CD1c-positive myeloid dendritic cell (primary cell): Measurements from ENCODE around the gene IL22.

Experiments
- DNase-seq: peaks from one replicate; pipeline ENCODE4 v3.0.0-alpha.2; 2016; ENCODE audit errors: extremely low spot score

The IL22 gene

DNA sequence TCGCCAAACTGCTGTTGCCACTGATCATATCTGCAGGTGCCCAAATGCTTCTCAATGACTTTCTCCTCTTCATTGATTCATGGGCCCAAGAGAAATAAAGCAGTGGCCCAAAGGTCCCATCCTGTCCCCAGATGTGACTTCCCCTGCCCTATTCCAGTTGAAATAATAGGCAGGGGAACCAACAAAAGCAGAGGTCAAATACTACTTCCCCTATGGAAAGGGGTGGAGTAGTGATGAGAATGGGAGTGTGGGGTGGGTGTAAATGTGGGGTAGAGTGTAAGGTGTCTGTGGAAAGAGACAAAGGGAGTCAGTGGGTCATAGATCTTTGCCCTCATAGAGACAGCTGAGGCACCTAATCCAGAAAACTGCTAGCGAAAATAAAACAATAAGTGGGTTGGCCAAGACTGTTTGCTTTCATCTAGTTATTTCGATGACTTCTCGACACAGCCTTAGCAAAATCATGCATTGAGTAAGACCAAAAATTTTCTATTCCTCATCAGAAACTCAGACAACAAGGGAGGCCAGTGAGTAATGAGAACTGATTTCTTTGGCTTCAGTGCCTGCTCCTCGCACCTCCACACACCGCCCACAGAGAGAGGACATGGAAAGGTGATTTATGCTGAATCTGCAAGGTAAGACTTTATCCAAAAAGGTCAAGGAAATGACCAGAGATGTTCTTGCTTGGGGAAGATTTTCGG, 10.9 kb upstream of the IL22 start:
- no peak for DNase-seq

DNA sequence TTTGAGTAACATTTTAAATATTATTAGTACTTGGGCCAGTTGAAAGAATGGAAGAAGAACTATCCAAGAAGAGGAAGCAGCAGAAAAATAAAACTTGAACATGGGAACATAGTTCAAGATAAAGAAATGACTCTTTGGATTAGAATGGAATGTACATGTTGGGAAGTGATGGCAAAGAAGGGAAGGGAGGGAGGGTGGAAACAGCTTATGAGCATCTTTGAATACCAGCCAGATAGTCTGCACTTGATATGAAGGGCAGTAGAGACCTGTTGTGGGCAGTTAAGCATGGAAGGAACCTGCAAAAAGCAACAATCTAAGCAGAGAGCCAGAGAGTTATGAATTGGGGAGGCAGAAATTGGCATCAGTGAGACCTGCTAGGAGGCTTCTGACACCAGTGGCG, 10.0 kb upstream of the IL22 start:
- DNase-seq = no peak

DNA sequence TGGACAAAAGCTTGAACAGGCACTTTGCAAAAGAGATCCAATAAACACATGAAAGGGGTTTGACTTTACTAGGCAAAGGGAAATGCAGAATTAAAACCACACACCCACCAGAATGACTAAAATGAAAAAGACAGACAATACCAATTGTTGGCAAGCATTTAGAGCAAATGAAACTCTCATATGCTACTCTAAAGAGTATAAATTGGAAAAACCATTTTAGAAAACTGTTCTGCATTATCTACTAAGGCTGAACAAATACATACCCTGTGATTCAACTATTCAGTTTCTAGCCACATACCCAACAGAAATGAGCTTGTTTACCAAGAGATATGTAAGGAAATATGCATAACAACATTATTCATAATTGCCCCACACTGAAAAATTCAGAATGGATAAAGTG, 8.5 kb upstream of the IL22 start:
- DNase-seq = no peak

DNA sequence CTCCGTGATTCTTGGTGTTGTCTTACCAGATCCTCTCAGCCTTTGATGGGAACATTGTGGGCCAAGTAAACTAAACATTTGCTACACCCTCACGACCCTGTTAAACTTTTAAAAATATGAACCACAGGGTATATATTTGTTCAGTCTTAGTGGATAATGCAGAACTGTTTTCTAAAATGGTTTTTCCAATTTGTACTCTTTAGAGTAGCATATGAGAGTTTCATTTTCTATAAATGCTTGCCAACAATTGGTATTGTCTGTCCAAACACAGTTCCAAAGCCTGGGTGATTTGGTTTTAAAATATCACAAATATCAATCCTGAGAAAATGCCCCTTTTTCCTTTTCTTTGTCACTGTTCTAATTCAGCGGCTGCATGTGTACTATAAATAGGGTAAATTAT, 6.7 kb upstream of the IL22 start:
- DNase-seq = no peak

DNA sequence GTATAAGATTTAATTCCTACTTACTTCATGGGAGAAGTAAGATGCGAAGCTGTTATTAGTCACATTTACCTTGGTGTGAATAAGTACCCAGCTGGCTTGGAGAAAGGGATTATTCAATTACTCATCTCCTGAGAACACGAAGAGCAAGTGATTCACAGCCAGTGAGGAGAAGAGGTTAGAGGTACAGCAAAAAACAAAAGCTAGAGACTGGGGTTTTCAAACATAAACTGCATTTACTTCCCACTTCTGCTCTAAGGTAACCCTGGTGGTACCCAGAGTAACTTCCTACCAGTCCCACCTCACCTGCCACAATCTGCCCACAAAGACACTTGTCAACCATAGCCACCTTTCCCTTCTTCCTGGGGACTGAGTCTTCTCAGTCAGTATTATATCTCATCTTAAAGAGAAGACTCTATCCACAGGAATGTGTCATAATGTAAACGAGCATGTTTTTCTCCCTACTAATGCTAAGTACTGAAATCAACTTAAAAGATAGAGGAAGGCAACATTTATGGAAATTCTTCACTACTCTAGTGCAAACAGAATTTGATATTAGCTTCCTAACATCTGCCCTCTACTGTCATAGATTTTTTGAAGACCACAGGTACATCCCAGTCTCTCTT, 6.0 kb upstream of the IL22 start:
- DNase-seq = no peak

DNA sequence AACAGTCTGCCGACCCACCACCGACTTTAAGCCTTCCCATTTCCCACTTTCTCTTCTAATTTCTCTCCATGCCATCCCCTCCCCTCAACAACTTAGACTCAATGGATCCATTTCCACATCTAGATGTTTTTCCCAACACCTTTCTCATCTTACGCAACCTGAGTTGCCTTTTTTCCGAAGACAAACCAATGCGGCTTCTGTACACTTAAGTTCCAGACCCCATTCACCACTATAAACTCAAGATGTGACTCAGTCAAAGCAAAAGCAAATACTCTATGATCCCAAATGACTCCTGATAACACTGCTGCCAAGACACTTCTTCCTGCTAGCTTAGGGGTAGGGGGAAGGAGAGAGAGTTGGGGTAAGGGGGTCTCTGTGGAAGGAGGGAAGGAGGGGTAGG, 1.3 kb downstream of the IL22 start:
- no peak for DNase-seq

DNA sequence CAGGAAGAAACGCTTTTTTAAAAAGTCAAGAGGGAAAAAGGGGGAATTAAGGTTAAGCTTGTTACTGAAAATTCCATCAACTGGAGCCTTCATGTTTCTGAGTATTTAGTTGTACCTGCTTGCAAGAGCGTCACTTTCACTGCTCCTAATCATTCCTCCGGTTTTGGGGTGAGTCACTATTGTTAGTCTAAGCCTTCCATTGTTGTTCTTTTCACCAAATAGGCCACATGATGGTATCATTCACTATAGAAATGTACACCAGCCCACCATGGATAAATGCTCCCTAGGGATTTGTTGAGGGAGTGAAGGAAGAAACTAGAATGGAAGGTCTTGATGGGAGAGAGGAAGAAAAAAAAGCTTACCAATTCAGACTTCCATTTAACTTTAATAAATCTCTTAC, 3.0 kb downstream of the IL22 start:
- DNase-seq = no peak

DNA sequence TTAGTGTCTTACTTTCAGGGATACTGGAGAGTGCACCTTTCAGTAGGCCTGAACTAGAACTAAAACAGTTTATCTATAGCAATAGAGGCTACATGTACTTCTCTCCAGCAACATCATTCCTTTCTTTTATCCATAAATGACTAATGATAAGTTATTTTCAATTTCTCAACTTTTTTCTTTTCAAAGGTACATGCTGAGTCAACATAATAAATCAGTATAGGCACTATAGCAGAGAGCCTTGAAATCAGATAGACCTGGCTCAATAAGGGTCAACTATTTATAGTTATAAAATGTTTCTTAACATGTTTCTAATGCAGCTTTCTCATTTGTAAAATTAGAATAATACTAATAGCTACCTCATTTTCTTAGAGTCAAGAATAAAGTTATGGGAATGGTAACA, 5.6 kb downstream of the IL22 start:
- DNase-seq = no peak

DNA sequence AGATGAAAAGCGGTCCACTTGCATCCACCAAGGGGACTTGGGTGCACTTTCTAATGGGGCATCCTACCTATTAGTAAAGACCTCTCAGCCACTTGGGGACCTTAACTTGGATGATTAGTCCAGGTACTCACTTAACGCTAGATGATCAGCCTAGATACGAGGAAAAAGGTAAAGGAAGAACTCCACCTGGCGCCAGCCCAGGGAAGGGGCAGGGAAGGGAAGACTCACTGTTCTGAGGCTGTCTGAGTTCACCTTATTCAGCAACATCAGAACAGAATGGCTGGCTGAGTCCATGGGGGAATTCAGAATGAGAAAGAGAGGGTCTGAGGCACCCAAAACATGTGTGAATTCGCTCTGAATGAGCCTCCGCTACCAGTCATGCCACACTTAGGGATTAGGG, 7.1 kb downstream of the IL22 start:
- no peak for DNase-seq

DNA sequence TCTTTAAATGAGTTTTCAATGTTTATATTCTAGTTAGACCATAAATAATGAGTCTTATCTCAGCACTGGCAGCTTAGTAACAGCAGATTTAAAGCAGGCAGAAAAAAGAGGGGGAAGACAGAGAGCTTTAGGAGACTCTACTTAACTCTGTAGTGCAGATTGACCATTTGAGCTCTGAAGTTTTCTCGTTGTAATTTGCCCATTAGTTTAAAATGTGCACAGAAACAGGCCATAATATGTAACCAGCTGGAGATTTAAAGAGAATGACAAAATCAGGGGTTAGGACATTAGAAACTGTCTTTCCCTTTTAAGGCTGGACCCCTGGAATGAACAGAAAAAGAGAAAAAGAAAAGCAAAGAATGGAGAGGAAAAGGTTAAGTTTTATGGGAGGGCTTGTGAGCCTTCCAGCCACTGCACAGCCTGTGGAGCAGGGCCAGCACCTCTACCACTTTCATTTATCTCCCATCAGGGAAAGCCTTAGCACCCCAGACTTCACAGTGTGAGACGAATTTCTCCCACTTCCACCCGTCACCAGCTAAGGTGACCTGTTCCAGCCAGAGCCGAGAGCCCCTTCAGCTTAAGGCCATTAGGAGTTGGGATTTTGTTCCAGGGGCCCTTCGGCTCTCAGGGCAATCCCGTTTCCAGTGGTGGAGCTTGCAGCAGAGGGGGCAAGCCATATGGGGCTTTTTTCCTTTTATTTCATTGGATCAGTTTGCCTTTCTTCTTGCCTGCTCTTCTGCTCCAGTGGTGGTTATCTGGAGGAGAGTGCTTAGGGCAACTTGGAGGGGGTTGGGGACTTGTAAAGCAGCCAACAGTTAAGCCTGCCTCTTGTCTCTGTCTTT, 8.0 kb downstream of the IL22 start:
- DNase-seq = no peak

DNA sequence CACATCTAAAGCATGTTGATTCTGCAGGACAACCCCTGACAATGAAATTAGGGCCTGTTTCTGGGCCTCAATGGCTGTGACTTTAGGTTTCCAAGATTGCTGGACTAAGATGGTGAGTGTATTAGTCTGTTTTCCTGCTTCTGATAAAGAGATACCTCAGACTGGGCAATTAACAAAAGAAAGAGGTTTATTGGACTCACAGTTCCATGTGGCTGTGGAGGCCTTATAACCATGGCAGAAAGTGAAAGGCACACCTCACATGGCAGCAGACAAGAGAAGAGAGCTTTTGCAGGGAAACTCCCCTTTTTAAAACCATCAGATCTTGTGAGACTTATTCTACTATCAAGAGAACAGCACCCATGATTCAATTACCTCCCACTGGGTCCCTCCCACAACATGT, 10.6 kb downstream of the IL22 start:
- DNase-seq = no peak

DNA sequence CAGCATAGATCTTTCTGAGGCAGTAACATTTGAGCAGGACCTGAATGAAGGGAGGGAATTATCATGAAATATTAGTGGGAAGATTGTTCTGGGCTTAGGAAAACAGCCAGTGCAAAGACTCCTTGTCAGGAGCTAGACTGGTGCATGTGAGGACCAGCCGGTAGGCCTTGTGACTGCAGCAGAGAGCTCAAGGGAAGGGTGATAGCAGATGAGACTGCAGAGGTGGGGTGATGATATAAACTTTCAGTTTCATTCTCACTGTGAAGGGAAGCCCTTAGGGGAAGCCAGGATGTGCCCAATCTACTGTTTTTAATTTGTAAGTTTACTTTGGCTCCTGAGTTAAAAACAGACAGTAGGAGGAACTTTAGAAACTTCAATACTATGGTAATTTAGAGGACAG, 12.4 kb downstream of the IL22 start:
- DNase-seq = peak; percentile 58

DNA sequence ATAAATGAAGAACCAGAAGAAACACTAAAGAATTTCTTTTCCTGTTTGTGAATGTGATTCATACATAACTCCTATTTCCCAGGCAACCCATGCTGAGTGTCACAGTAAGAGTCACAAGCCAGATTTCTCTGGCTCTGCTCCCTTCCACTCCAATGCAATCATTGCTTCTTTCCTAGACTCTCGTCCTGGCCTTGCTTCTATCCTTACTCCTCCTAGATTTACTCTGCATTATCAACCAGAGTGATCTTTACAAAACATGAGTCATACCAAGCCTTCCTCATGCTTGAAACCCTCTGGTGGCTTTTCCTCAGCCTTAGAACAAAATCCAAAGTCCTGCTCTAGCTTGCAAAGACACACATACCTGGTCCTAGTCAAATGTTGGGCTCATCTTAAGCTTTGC, 13.3 kb downstream of the IL22 start:
- DNase-seq = no peak

DNA sequence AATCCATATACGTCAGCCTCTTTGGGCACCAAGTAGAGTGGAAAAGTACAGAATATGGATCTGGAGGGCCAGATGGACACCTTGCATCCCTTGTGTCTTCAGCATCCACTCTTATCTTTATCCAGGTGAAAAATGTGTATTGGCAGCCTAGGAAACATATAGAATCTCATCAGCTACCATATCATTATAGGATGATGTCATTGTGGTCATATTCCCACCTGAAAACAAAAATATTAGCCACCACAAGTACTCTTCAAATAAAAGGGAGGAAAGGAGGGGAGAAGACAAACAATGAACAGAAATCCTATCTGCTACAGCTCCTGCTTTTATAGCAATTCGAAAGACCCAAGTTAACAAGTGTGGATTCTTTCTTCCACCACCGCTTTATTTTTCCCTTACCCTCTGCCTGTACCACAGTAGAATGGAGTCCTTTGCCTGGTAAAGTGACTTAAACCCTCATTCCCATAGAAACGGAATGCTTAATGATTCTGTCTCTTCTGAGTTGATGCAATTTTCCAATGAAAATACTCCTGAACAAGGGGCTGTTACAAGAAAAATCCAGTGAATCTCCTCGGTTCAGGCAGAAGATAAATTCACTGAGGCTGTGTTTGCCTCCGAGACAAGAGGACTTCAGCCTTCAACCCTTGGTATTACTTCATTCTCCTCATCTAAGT, 14.0 kb downstream of the IL22 start:
- DNase-seq = no peak

DNA sequence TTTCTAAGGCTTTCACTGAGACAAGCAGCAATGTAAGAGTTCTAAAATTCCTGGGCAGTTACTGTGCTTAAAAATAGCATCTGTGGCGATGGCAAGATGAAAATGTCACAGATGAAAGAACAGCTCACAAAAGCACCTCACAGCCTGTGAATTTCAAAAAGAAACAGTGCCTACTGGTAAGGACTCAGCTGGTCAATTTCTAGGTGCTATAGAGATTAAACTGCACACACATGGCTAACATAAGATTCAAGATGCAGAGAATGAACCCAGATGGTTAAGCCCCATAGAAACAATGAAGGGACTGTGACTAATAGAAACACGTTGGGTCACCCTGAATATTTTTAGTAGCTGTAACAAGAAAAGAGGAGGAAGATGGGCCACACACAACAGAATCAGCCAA, 15.8 kb downstream of the IL22 start:
- DNase-seq = no peak

DNA sequence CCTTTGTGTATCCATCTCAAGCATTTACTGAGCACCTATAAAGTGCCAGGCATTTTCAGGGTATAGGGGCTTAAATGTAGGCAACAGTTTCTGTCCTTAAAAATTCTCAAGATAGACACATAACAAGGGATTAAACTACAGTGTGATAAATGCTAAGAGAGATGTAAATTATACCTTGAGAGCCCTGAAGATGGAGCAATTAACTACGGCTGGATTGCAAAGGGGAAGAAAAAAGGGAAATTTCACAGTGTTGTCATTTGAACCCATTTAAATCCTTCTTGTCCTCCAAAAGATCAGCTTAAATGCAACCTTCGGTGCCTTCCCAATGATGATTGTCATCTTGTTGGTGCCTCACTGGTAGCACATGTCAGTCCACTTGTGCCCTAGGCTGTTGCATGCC, 16.3 kb downstream of the IL22 start:
- DNase-seq = no peak

DNA sequence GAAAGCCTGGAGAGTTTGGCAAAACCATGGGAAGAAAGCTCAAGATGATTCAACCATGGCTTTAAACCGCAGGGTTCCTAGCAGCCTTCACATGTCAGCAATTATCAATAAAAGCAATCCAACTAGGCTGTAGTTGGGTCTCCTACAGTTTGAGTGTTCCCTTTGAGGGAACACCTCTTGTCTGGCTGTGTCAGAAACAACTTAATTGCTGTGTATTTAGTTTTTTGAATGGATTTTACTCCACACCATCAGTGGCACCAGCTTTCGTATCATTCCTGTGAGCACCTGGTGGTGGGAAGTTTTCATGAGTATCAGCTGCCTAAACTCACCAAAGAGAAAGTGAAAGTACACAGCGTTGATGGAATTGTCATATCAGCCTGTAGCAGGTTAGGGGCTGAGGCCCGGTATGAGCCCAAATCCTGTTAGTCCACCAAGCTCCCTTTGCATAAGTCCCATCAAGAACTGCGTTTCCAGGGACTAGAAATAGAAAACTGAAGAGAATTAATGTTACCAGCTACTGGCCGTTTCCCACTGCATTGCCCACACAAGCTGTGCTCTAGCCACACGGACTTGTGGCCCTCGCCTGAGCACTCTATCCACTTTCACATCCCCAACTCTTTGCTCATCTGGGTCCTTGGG, 16.9 kb downstream of the IL22 start:
- peak; percentile 37 for DNase-seq

DNA sequence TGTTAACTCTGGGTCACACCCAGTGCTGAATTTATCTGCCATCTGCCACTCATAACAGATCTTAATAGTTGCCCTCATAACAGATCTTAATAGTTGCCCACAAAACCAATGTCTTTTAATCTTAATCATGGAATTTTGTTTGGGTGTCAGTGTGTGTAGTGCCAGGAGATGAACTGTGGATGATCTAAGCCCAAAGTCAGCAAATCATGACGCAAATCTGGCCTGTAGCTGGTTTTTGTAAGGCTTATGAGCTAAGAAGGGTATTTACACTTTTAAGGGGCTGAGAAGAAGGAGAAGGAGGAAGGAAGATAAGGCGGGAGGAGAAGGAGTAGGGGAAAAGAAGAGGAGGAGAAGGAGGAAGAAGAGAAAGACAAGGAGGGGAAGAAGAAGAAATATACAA, 17.8 kb downstream of the IL22 start:
- no peak for DNase-seq

DNA sequence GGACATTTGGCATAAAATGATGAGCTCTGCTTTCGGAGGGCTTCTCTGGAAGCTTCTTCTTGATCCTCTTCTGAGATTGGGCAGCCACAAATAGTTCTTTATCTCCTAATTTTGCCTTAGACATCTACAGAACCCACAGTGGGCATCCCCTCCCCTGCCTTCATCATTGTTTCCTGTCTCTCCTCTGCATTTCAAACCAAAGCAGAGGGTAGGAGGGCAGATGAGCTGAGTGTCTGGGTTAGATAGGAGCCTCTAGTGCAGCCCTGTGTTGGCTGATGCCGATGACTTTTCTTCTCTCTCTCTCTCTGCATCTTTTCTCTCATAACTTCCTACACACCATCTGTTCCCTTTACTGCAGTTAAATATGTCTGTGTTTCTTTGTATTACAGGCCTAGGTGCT, 19.3 kb downstream of the IL22 start:
- no peak for DNase-seq

DNA sequence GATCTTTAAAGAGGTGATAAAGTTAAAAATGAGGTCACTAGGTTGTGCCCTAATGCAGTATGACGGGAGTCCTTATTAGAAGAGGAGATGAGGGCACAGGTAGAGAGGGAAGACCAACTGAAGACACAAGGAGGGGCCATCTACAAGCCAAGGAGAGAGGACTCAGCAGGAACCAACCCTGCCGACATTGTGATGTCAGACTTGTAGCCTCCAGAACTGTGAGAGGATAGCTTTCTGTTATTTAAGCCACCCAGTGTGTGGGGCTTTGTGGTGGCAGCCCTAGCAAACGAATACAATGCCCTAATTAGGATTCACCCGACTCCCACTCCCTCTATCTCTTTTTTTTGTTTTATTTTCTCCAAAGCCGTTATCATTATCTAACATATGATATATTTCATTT, 19.9 kb downstream of the IL22 start:
- DNase-seq = no peak

DNA sequence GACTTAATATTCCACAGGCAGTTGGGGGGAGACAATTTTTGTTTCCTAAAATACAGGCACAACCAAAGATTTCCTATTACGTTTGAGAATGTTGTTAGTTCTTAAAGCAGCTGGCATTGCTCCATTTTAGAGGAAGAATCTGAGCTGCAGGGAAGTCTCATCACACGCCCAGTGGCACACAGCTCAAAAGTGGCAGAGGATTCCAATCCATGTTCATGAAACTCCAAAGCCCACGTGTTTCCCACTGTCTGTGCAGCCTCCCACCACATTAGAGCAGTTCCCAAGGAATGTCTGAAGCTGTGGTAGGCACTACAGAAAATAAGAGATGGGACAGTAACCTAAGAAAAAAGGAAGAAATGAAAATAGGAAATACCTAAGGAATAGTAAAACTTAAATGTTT, 21.7 kb downstream of the IL22 start:
- no peak for DNase-seq

DNA sequence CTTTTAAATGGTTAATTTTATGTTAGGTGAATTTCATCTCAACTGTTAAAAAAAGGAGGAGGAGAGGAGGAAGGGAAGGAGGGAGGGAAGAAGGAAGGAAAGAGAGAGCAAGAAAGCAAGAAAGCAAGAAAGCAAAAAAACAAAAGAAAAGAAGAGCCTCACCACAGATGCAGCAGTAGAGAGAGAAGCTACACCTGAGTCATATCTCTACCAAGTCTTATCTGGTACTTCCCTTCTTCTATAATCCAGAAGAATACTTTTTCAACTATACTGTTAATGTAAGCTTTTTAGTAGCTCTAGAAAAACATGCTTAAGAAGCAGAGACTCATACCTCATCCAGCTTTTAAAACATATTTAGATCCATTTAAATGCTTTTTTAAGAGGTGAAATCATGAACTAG, 22.2 kb downstream of the IL22 start:
- DNase-seq = no peak
